Measurements from ENCODE around the gene PIGR. TPM values are rescaled to one million over a fixed set of nuclear protein-coding genes. Genes with fewer than 3 reads are reported as not detected.

The PIGR gene
- total and polyA plus RNA-seq, 2 of the 8 experiments (the other 6 are each of a cell fraction or from before 2014, with no cell fraction given): not detected

- TF ChIP-seq GABPA (IDR thresholded peaks at IDR 0.05; ENCODE audit: borderline replicate concordance, insufficient read depth, low read length) (no peak), POLR2AphosphoS5 (IDR thresholded peaks at IDR 0.05; ENCODE audit: low read depth, low read length) (no peak), KDM5A (IDR thresholded peaks at IDR 0.05; ENCODE audit: low read length) (no peak), SIN3A (conservative IDR thresholded peaks at IDR 0.05 in 1 of 2, IDR thresholded peaks at IDR 0.05 in 1 of 2; ENCODE audit: low read depth in 1 of 2, low read length in 2 of 2) (no peak), POLR2A (IDR thresholded peaks at IDR 0.05; ENCODE audit: control extremely low read depth in 1 of 2, low read depth in 2 of 2, low read length in 2 of 2) (no peak), ASH2L (IDR thresholded peaks at IDR 0.05; ENCODE audit: low read length) (no peak), NANOG (IDR thresholded peaks at IDR 0.05; ENCODE audit: insufficient read depth, low read depth, low read length, poor library complexity, severe bottlenecking) (no peak)
Observed at GRCh38 chr1:206902702-206903101, 43.6 kb downstream of the PIGR start (continued).
